Measurements from ENCODE around the gene RMP24.
A peak's percentile ranks its signal among the peaks of the same experiment; 100 is the strongest.
"Not testable (repeated sequence)": the region's sequence is repeated elsewhere in the genome, so short reads cannot be mapped to it uniquely, and the experiment has no call there.

RMP24 gene

GRCh38 chr18:35972197-35973000 is at the start of gene RMP24:
Gene RMP24 (plus strand): TSS chr18:35972679.
- peak; percentile 93 to 96 for DNase-seq

GRCh38 chr18:35923939-35924684 is 48.4 kb upstream of the RMP24 start:
- no peak for DNase-seq

- DNase-seq: no peak
These were observed 45.6 kb upstream of the RMP24 start for GRCh38 chr18:35926884-35927283.

- DNase-seq: no peak
These were observed 45.0 kb upstream of the RMP24 start for GRCh38 chr18:35927430-35927829.

GRCh38 chr18:35933982-35934381 is 38.5 kb upstream of the RMP24 start:
- DNase-seq: no peak

- no peak for DNase-seq
These were observed 37.6 kb upstream of the RMP24 start for GRCh38 chr18:35934891-35935290.

GRCh38 chr18:35935805-35936204 is 36.7 kb upstream of the RMP24 start:
- DNase-seq: no peak

- DNase-seq: no peak
These were observed 35.5 kb upstream of the RMP24 start for GRCh38 chr18:35936951-35937350.

- no peak for DNase-seq
These were observed 34.3 kb upstream of the RMP24 start for GRCh38 chr18:35938158-35938557.

- no peak for DNase-seq
These were observed 33.9 kb upstream of the RMP24 start for GRCh38 chr18:35938562-35938961.

- DNase-seq: no peak
These were observed 33.3 kb upstream of the RMP24 start for GRCh38 chr18:35939138-35939537.

GRCh38 chr18:35941299-35941698 is 31.2 kb upstream of the RMP24 start:
- DNase-seq: no peak

GRCh38 chr18:35942133-35942532 is 30.3 kb upstream of the RMP24 start:
- DNase-seq: no peak

GRCh38 chr18:35942661-35943060 is 29.8 kb upstream of the RMP24 start:
- no peak for DNase-seq

- no peak for DNase-seq
These were observed 24.4 kb upstream of the RMP24 start for GRCh38 chr18:35948080-35948479.

GRCh38 chr18:35949090-35949489 is 23.4 kb upstream of the RMP24 start:
- DNase-seq: no peak

GRCh38 chr18:35949903-35950627 is 22.4 kb upstream of the RMP24 start:
- DNase-seq: peak; percentile 53 to 67

- DNase-seq: no peak
These were observed 21.9 kb upstream of the RMP24 start for GRCh38 chr18:35950628-35950982.

GRCh38 chr18:35953688-35954087 is 18.8 kb upstream of the RMP24 start:
- DNase-seq: no peak

GRCh38 chr18:35956226-35956625 is 16.3 kb upstream of the RMP24 start:
- DNase-seq: no peak

GRCh38 chr18:35962320-35962719 is 10.2 kb upstream of the RMP24 start:
- no peak for DNase-seq

- no peak for DNase-seq
These were observed 8.2 kb upstream of the RMP24 start for GRCh38 chr18:35964319-35964718.

GRCh38 chr18:35967866-35968265 is 4.6 kb upstream of the RMP24 start:
- DNase-seq: not testable (repeated sequence)
